SK-N-SH treated with all-trans-retinoic acid at 6 μM for 48 hours (cell line): ENCODE data around the gene AHCYL1.

Source experiments
- ARNTL ChIP-seq: fragments of 450-650 bp; formaldehyde crosslinking; IDR thresholded peaks from 2 replicates; pipeline ENCODE4 v1.5.0; 2020; ENCODE audit warnings: low read depth, mild to moderate bottlenecking, moderate library complexity, borderline replicate concordance
- CREB5 ChIP-seq: fragments of 250-450 bp; sonication (Bioruptor Pico); IDR thresholded peaks from 2 replicates; pipeline ENCODE4 v1.5.1; 2020; ENCODE audit warnings: low read depth, mild to moderate bottlenecking, moderate library complexity
- ESRRG ChIP-seq: fragments of 250-450 bp; sonication (Bioruptor Pico); IDR thresholded peaks from 2 replicates; pipeline ENCODE4 v1.6.1; 2021; ENCODE audit warnings: mild to moderate bottlenecking
- GLIS3 ChIP-seq: fragments of 250-450 bp; sonication (Bioruptor Pico); IDR thresholded peaks from 2 replicates; pipeline ENCODE4 v1.5.0; 2020; ENCODE audit warnings: mild to moderate bottlenecking, moderate library complexity
- OSR1 ChIP-seq: fragments of 250-450 bp; sonication (Bioruptor Pico); IDR thresholded peaks from 2 replicates; pipeline ENCODE4 v1.8.0; 2022; ENCODE audit warnings: moderate library complexity, mild to moderate bottlenecking, inconsistent platforms
- PATZ1 ChIP-seq: fragments of 250-450 bp; sonication (Bioruptor Pico); IDR thresholded peaks from 2 replicates; pipeline ENCODE4 v1.8.0; 2020; ENCODE audit warnings: mild to moderate bottlenecking, moderate library complexity, borderline replicate concordance
- PPARA ChIP-seq: fragments of 250-450 bp; sonication (Bioruptor Pico); IDR thresholded peaks from 2 replicates; pipeline ENCODE4 v1.5.0; 2020; ENCODE audit warnings: mild to moderate bottlenecking, borderline replicate concordance
- RARB ChIP-seq: fragments of 250-450 bp; sonication (Bioruptor Pico); IDR thresholded peaks from 2 replicates; pipeline ENCODE4 v1.8.0; 2021; ENCODE audit warnings: mild to moderate bottlenecking, moderate library complexity
- TCF4 ChIP-seq: fragments of 250-450 bp; sonication (Bioruptor Pico); IDR thresholded peaks from 2 replicates; pipeline ENCODE4 v1.8.0; 2021; ENCODE audit warnings: mild to moderate bottlenecking, moderate library complexity, borderline replicate concordance
- TOX ChIP-seq: fragments of 250-450 bp; sonication (Bioruptor Pico); IDR thresholded peaks from 2 replicates; pipeline ENCODE4 v1.8.0; 2021; ENCODE audit warnings: mild to moderate bottlenecking, moderate library complexity, borderline replicate concordance
- ZC3H10 ChIP-seq: fragments of 250-450 bp; sonication (Bioruptor Pico); IDR thresholded peaks from 2 replicates; pipeline ENCODE4 v1.5.1; 2021; ENCODE audit warnings: mild to moderate bottlenecking, moderate library complexity
- ZFP3 ChIP-seq: fragments of 250-450 bp; sonication (Bioruptor Pico); IDR thresholded peaks from 2 replicates; pipeline ENCODE4 v1.5.0; 2020; ENCODE audit warnings: mild to moderate bottlenecking, moderate library complexity
- ZNF70 ChIP-seq: fragments of 450-650 bp; formaldehyde crosslinking; IDR thresholded peaks from 2 replicates; pipeline ENCODE4 v1.5.0; 2020; ENCODE audit warnings: mild to moderate bottlenecking, moderate library complexity
- ZNF8 ChIP-seq: fragments of 450-650 bp; formaldehyde crosslinking; IDR thresholded peaks from 2 replicates; pipeline ENCODE4 v1.5.0; 2020; ENCODE audit warnings: mild to moderate bottlenecking, moderate library complexity

- TF ChIP-seq TCF4 (CRISPR knock-in tag): no peak
- no peak for TF ChIP-seq ZNF8 (CRISPR knock-in tag)
- no peak for TF ChIP-seq ZFP3 (CRISPR knock-in tag)
- TF ChIP-seq RARB (CRISPR knock-in tag): no peak
- no peak for TF ChIP-seq ESRRG (CRISPR knock-in tag)
- TF ChIP-seq TOX: no peak
- no peak for TF ChIP-seq OSR1 (CRISPR knock-in tag)
- TF ChIP-seq CREB5 (CRISPR knock-in tag): no peak
- no peak for TF ChIP-seq GLIS3 (CRISPR knock-in tag)
- no peak for TF ChIP-seq ARNTL (CRISPR knock-in tag)
- TF ChIP-seq PATZ1: no peak
- no peak for TF ChIP-seq ZC3H10
- no peak for TF ChIP-seq ZNF70
- TF ChIP-seq PPARA: no peak
Observed at GRCh38 chr1:109944541-109944940, 40.0 kb upstream of the AHCYL1 start.
